Endothelial cell of umbilical vein (primary cell): ENCODE results near the gene RABGGTA.

ENCODE experiments used
- FOS ChIP-seq: IDR thresholded peaks from 2 replicates; pipeline ENCODE4 v1.6.1; 2011; ENCODE audit warnings: mild to moderate bottlenecking, low read length, moderate library complexity, borderline replicate concordance; ENCODE audit not compliant: insufficient read depth
- JUN ChIP-seq: IDR thresholded peaks from 2 replicates; pipeline ENCODE4 v1.6.1; 2011; ENCODE audit warnings: borderline replicate concordance, low read depth; ENCODE audit not compliant: insufficient read length, insufficient read depth
- MYC ChIP-seq: IDR thresholded peaks from one replicate; pipeline ENCODE4 v1.6.1; 2011; ENCODE audit warnings: mild to moderate bottlenecking, low read depth, low read length
- POLR2A ChIP-seq: IDR thresholded peaks from 2 replicates; pipeline ENCODE4 v1.6.1; 2012; ENCODE audit warnings: low read depth, mild to moderate bottlenecking, control low read depth, low read length
- POLR2AphosphoS5 ChIP-seq: IDR thresholded peaks from 2 replicates; pipeline ENCODE4 v1.6.1; 2012; ENCODE audit warnings: low read depth, mild to moderate bottlenecking, control low read depth, low read length, moderate library complexity; ENCODE audit not compliant: insufficient read depth
- TF ChIP-seq, protein P1 (sequence below), 2 donors: IDR thresholded peaks; 1 replicate in 1 of 2; 2 replicates in 1 of 2; pipeline ENCODE4 v1.5.1; 2011; ENCODE audit warnings: low read length in 2 of 2, mild to moderate bottlenecking in 2 of 2, moderate library complexity in 2 of 2, control low read depth in 1 of 2, inconsistent platforms in 1 of 2, low read depth in 1 of 2; ENCODE audit not compliant: insufficient read depth in 1 of 2; ENCODE audit errors: extremely low read depth in 1 of 2
- TF ChIP-seq, protein P2 (sequence below): IDR thresholded peaks from 2 replicates; pipeline ENCODE4 v1.6.1; 2011; ENCODE audit not compliant: insufficient read depth, insufficient read length

DNA sequence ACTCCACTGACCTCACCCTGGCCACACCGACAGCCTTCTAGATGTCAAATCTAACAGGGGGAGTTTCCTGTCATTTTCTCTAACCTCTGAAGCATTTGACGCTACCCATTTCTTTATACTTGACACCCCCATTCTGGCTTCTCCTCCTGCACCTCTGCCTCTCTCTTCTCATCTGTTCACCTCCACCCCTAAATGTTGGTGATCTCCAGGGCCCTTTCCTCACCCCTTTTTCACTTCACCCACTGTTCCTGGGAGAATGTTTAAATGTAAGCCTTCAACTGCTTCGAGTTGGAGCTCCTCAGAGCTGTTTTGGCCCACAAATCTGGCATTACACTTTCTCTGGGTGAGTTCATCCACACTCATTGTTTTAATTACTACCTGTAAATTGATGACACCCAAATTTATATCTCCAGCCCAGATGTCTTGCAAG lies 452 bp upstream of the RABGGTA start:
- TF ChIP-seq JUN (no peak), POLR2A (no peak), POLR2AphosphoS5 (no peak), MYC (no peak), FOS (no peak)
- TF ChIP-seq, protein P1, sequence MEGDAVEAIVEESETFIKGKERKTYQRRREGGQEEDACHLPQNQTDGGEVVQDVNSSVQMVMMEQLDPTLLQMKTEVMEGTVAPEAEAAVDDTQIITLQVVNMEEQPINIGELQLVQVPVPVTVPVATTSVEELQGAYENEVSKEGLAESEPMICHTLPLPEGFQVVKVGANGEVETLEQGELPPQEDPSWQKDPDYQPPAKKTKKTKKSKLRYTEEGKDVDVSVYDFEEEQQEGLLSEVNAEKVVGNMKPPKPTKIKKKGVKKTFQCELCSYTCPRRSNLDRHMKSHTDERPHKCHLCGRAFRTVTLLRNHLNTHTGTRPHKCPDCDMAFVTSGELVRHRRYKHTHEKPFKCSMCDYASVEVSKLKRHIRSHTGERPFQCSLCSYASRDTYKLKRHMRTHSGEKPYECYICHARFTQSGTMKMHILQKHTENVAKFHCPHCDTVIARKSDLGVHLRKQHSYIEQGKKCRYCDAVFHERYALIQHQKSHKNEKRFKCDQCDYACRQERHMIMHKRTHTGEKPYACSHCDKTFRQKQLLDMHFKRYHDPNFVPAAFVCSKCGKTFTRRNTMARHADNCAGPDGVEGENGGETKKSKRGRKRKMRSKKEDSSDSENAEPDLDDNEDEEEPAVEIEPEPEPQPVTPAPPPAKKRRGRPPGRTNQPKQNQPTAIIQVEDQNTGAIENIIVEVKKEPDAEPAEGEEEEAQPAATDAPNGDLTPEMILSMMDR (IDR thresholded peaks at IDR 0.05; ENCODE audit: extremely low read depth in 1 of 2, insufficient read depth in 1 of 2, low read depth in 1 of 2, low read length in 2 of 2), result no peak
- TF ChIP-seq, protein P2, sequence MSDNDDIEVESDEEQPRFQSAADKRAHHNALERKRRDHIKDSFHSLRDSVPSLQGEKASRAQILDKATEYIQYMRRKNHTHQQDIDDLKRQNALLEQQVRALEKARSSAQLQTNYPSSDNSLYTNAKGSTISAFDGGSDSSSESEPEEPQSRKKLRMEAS, result no peak
